ENCODE results near the gene CC2D1A. TPM values are rescaled to one million over a fixed set of nuclear protein-coding genes. Genes with fewer than 3 reads are reported as not detected.
"Not testable (repeated sequence)": the region's sequence is repeated elsewhere in the genome, so short reads cannot be mapped to it uniquely, and the experiment has no call there.

The CC2D1A gene
- total and polyA plus RNA-seq, 4 donors, result 7.4 to 12.0 (median 9.9) TPM

GRCh38 chr19:13920524-13920923, 14.5 kb downstream of the CC2D1A start (continued):
- TF ChIP-seq FOXA2 (IDR thresholded peaks at IDR 0.05), result no peak

- H3K4me1 ChIP-seq (ENCODE audit: control insufficient read depth in 4 of 4, insufficient read depth in 4 of 4, low read length in 3 of 4), result peaks cover 0 to 5% (median 2%) of the 10 kb centered on the region in 4 donors
- no peak overlapping the region for H3K27ac ChIP-seq (ENCODE audit: low read depth in 1 of 2, low read length in 2 of 2)
- no peak for TF ChIP-seq NR2F2 (IDR thresholded peaks at IDR 0.05)
- peak in 1 of 2 donors; percentile 6 for TF ChIP-seq GABPA (IDR thresholded peaks at IDR 0.05 in 1 of 2, conservative IDR thresholded peaks at IDR 0.05 in 1 of 2)
- no peak for DNase-seq (ENCODE audit: low spot score)
- no peak overlapping the region for H3K9ac ChIP-seq (ENCODE audit: low read depth in 1 of 2, low read length in 2 of 2)
- no peaks in the 10 kb centered on the region for H3K27me3 ChIP-seq (ENCODE audit: control insufficient read depth in 4 of 4, insufficient read depth in 4 of 4, low read length in 3 of 4)
- peaks cover 0 to 5% (median under 1%) of the 10 kb centered on the region in 4 donors for H3K9me3 ChIP-seq (ENCODE audit: control insufficient read depth in 4 of 4, low read length in 3 of 4)
- no peak overlapping the region for H3K4me3 ChIP-seq (ENCODE audit: low read depth in 1 of 3, low read length in 3 of 3)
- H3K36me3 ChIP-seq (ENCODE audit: control insufficient read depth in 4 of 4, insufficient read depth in 3 of 4, low read depth in 1 of 4, low read length in 3 of 4), result peaks cover 23 to 34% (median 26%) of the 10 kb centered on the region in 4 donors
- WGBS, result 90% methylated on average over 2 of the region's 2 CpGs
These were observed 15.1 kb downstream of the CC2D1A start for GRCh38 chr19:13920940-13921747.

GRCh38 chr19:13922118-13922517, 16.1 kb downstream of the CC2D1A start:
- H3K36me3 ChIP-seq (ENCODE audit: control insufficient read depth in 4 of 4, insufficient read depth in 3 of 4, low read depth in 1 of 4, low read length in 3 of 4), result peaks cover 24 to 42% (median 31%) of the 10 kb centered on the region in 4 donors
- not testable (repeated sequence) for H3K27ac ChIP-seq (ENCODE audit: low read depth in 1 of 2, low read length in 2 of 2); H3K9me3 ChIP-seq (ENCODE audit: control insufficient read depth in 4 of 4, low read length in 3 of 4); DNase-seq (ENCODE audit: low spot score); H3K27me3 ChIP-seq (ENCODE audit: control insufficient read depth in 4 of 4, insufficient read depth in 4 of 4, low read length in 3 of 4); H3K9ac ChIP-seq (ENCODE audit: low read depth in 1 of 2, low read length in 2 of 2); H3K4me1 ChIP-seq (ENCODE audit: control insufficient read depth in 4 of 4, insufficient read depth in 4 of 4, low read length in 3 of 4); H3K4me3 ChIP-seq (ENCODE audit: low read depth in 1 of 3, low read length in 3 of 3)
- 96% methylated on average over 6 of the region's 6 CpGs for WGBS

- Histone ChIP-seq H3K4me3 (ENCODE audit: low read depth in 1 of 3, low read length in 3 of 3) (no peak overlapping the region), H3K4me1 (ENCODE audit: control insufficient read depth in 4 of 4, insufficient read depth in 4 of 4, low read length in 3 of 4) (no peaks in the 10 kb centered on the region), H3K27me3 (ENCODE audit: control insufficient read depth in 4 of 4, insufficient read depth in 4 of 4, low read length in 3 of 4) (no peaks in the 10 kb centered on the region), H3K36me3 (ENCODE audit: control insufficient read depth in 4 of 4, insufficient read depth in 3 of 4, low read depth in 1 of 4, low read length in 3 of 4) (peaks cover 27 to 50% (median 35%) of the 10 kb centered on the region in 4 donors), H3K9me3 (ENCODE audit: control insufficient read depth in 4 of 4, low read length in 3 of 4) (peaks cover 0 to 5% (median under 1%) of the 10 kb centered on the region in 4 donors), H3K9ac (ENCODE audit: low read depth in 1 of 2, low read length in 2 of 2) (no peak overlapping the region), H3K27ac (ENCODE audit: low read depth in 1 of 2, low read length in 2 of 2) (no peak overlapping the region)
- WGBS, result 97% methylated on average over 28 of the region's 28 CpGs
- no peak for DNase-seq (ENCODE audit: low spot score)
- TF ChIP-seq YY1 (IDR thresholded peaks at IDR 0.05) (no peak), CTCF (IDR thresholded peaks at IDR 0.05; ENCODE audit: low read depth, low read length, missing input control) (no peak), ATF3 (IDR thresholded peaks at IDR 0.05) (no peak), HNF4G (IDR thresholded peaks at IDR 0.05) (no peak), GABPA (IDR thresholded peaks at IDR 0.05 in 1 of 2, conservative IDR thresholded peaks at IDR 0.05 in 1 of 2) (no peak), RXRA (IDR thresholded peaks at IDR 0.05) (no peak), HNF4A (conservative IDR thresholded peaks at IDR 0.05) (no peak), SP1 (IDR thresholded peaks at IDR 0.05) (no peak), FOXA2 (IDR thresholded peaks at IDR 0.05) (no peak), FOXA1 (IDR thresholded peaks at IDR 0.05) (no peak), TAF1 (conservative IDR thresholded peaks at IDR 0.05) (no peak), JUND (IDR thresholded peaks at IDR 0.05) (no peak), EGR1 (IDR thresholded peaks at IDR 0.05; ENCODE audit: low read depth in 2 of 2) (no peak), MAX (IDR thresholded peaks at IDR 0.05) (no peak), NR2F2 (IDR thresholded peaks at IDR 0.05) (no peak), REST (IDR thresholded peaks at IDR 0.05) (no peak), RAD21 (IDR thresholded peaks at IDR 0.05) (no peak)
These were observed 17.4 kb downstream of the CC2D1A start for GRCh38 chr19:13923194-13923987.

All from liver (tissue), 9 donors.